Measurements from ENCODE around the gene TRPM7.

DNA sequence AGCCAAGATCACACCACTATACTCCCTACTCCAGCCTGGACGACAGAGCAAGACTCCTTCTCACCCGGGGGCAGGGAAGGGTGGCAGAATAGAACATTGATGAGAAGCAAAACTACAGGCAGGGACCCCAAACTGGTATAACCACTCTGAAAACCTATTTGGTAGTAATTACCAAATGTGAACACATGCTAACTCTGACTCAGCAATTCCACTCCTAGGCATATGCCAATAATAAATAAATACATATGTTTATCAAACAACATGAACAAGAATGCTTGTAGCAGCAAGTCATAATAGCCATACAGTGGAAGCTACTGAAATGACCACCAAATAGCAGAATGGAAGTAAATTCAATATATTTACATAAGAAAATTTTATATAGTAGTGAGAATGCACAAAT, 109.1 kb downstream of the TRPM7 start:
- TF ChIP-seq, protein P1, sequence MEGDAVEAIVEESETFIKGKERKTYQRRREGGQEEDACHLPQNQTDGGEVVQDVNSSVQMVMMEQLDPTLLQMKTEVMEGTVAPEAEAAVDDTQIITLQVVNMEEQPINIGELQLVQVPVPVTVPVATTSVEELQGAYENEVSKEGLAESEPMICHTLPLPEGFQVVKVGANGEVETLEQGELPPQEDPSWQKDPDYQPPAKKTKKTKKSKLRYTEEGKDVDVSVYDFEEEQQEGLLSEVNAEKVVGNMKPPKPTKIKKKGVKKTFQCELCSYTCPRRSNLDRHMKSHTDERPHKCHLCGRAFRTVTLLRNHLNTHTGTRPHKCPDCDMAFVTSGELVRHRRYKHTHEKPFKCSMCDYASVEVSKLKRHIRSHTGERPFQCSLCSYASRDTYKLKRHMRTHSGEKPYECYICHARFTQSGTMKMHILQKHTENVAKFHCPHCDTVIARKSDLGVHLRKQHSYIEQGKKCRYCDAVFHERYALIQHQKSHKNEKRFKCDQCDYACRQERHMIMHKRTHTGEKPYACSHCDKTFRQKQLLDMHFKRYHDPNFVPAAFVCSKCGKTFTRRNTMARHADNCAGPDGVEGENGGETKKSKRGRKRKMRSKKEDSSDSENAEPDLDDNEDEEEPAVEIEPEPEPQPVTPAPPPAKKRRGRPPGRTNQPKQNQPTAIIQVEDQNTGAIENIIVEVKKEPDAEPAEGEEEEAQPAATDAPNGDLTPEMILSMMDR (IDR thresholded peaks at IDR 0.05), result no peak
- no peak for TF ChIP-seq POLR2A (IDR thresholded peaks at IDR 0.05)

Measured in tibial nerve (tissue), 3 donors.